ENCODE measurements around the gene AFG3L2. TPM values are rescaled to one million over a fixed set of nuclear protein-coding genes. Genes with fewer than 3 reads are reported as not detected.

Gene AFG3L2
- total and polyA plus RNA-seq, 2 experiments from 2014 or later = 50.3 to 105 TPM

GRCh38 chr18:12327510-12328178 lies 49.4 kb downstream of the AFG3L2 start:
- Mint-ChIP-seq H3K9me3 (no peaks in the 10 kb centered on the region), H3K27ac (peak overlapping the region; percentile 36; the same call in 1 of the 2 replicates), H3K4me3 (no peak overlapping the region), H3K36me3 (ENCODE audit: low read depth) (peaks cover 71% of the 10 kb centered on the region), H3K27me3 (ENCODE audit: insufficient read depth, low read depth, poor library complexity) (no peaks in the 10 kb centered on the region), H3K4me1 (peaks cover 7% of the 10 kb centered on the region; the same call in 2 of the 3 replicates)
- no peak overlapping the region for H3K4me2 ChIP-seq
- H3K27me3 ChIP-seq (ENCODE audit: insufficient read depth) = no peaks in the 10 kb centered on the region
- TF ChIP-seq REST (IDR thresholded peaks at IDR 0.05; ENCODE audit: unreplicated experiment) = no peak
- no peak for TF ChIP-seq EZH2phosphoT487 (IDR thresholded peaks at IDR 0.05; ENCODE audit: unreplicated experiment)
- no peak for TF ChIP-seq ZNF462 (CRISPR knock-in tag; IDR thresholded peaks at IDR 0.05)
- peak; percentile 94 to 95 for TF ChIP-seq CTCF (conservative IDR thresholded peaks at IDR 0.05; ENCODE audit: low read depth in 2 of 2)
- TF ChIP-seq JUNB (IDR thresholded peaks at IDR 0.05; ENCODE audit: unreplicated experiment) = no peak
- no peak for TF ChIP-seq STAT1 (IDR thresholded peaks at IDR 0.05; ENCODE audit: unreplicated experiment)
- TF ChIP-seq CREB1 (CRISPR knock-in tag; IDR thresholded peaks at IDR 0.05; ENCODE audit: low read depth) = no peak
- no peak for TF ChIP-seq ETS1 (IDR thresholded peaks at IDR 0.05)
- TF ChIP-seq ZNF331 (CRISPR knock-in tag; IDR thresholded peaks at IDR 0.05; ENCODE audit: low read depth) = no peak
- TF ChIP-seq EZH2 (IDR thresholded peaks at IDR 0.05; ENCODE audit: low read depth, unreplicated experiment) = no peak
- TF ChIP-seq NANOG (IDR thresholded peaks at IDR 0.05; ENCODE audit: borderline replicate concordance) = no peak
- 0 out of 2 replicates have a peak, but pooled peaks have one; percentile 12 for TF ChIP-seq POLR2AphosphoS5 (IDR thresholded peaks at IDR 0.05; ENCODE audit: low read depth)
- peaks cover 28% of the 10 kb centered on the region for H3F3A ChIP-seq (replicated peaks; ENCODE audit: low read depth)
- ATAC-seq = peak; percentile 98
- peaks cover 24% of the 10 kb centered on the region for H3K79me2 ChIP-seq (replicated peaks; ENCODE audit: insufficient read depth)
- no peak overlapping the region for H3K4me3 ChIP-seq
- H3K27ac ChIP-seq (ENCODE audit: low read depth) = peak overlapping the region; percentile 80; the same call in 1 of the 2 replicates
- peak; percentile 96 for DNase-seq (ENCODE audit: low spot score)
- peaks cover 5% of the 10 kb centered on the region for H4K20me1 ChIP-seq (replicated peaks; ENCODE audit: insufficient read depth)
- no peaks in the 10 kb centered on the region for H3K9me2 ChIP-seq (ENCODE audit: insufficient read depth)
- no peak overlapping the region for H2AFZ ChIP-seq
- H3K36me3 ChIP-seq (ENCODE audit: insufficient read depth) = peaks cover 13% of the 10 kb centered on the region
- H3K4me1 ChIP-seq (ENCODE audit: insufficient read depth) = no peaks in the 10 kb centered on the region; the same call in 1 of the 2 replicates
